HL-60/S4 treated with phorbol 12-myristate 13-acetate at 8.2 ng/mL for 4 days and 3 days (cell line): Measurements from ENCODE around the gene DENND4B.

Source experiments
- in situ Hi-C: fragments of 300-500 bp; cut with MboI; formaldehyde crosslinking; loops from 2 replicates; pipeline ENCODE4 v1.15.0; 2022; ENCODE audit warnings: low sequenced_read_pairs

The DENND4B gene

DNA sequence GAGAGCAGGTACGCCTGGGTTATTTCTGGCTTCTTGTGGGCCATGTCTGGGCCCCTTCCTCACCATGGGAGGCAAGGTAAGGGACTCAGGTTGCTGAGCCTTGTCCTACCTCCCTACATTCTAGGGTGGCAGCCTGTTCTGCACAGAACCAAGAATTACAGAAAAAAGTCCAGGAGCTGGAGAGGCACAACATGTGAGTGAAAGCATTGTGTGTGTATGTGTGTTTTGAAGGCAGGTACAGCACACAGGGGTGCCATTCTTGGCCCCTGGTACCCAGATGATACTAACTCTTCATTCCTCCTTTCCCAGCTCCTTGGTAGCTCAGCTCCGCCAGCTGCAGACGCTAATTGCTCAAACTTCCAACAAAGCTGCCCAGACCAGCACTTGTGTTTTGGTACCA lies 26.6 kb upstream of the DENND4B start:
- in situ Hi-C loops: no loop called here

GRCh38 chr1:153970346-153970745 lies 23.8 kb upstream of the DENND4B start:
- in situ Hi-C loops: no loop called here

- in situ Hi-C loops: no loop called here
Observed at GRCh38 chr1:153968972-153969371, 22.5 kb upstream of the DENND4B start.

GRCh38 chr1:153968408-153968807 lies 21.9 kb upstream of the DENND4B start:
- in situ Hi-C loops: no loop called here

GRCh38 chr1:153968000-153968363 lies 21.5 kb upstream of the DENND4B start:
- in situ Hi-C loops: no loop called here

DNA sequence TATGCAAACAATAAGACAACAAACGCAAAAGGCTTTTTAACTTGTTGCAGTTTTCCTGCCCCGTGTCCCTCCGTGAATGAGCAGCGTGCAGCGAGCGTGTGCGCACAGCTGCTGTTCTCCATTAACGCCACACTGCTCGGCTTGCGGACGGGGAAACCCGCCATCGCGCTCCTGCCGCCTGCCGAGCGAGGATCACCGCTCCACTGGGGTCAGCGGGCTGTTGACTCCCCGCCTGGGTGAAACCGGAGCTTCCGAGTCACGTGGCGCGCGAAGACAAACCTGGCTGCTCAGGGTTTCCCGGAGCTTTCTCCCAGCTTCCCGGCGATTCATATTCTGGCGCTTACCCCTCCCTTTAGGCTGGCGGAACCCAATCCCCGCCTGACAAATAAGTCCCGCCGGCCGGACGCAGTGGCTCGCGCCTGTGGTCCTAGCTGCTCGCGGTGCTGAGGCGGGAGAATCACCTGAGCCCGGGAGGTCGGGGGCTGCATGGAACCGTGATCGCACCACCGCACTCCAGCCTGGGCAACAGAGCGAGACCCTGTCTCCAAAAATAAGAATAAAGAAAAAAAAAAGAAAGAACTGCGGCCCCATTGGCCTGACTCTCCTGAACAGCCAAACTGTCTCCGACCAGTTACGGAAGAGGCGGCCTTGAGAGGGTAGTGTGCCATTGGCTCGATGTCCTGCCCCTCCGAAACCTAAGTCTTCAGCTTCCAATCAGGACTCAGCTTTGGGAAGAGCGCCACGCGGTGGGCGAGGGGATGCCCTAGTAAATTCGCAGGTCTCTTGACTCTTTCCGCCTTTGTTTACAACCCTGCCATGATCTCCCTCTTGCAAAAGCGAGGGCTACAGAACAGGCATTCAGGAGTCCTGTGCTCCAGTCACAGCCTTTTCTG lies 20.8 kb upstream of the DENND4B start, which contains the start of gene CREB3L4:
Gene CREB3L4, plus strand, starts transcription at position 796 of the 893 bp plus-strand sequence. CDS start 624 bp downstream, outside the sequence.
- in situ Hi-C loops: no loop called here

DNA sequence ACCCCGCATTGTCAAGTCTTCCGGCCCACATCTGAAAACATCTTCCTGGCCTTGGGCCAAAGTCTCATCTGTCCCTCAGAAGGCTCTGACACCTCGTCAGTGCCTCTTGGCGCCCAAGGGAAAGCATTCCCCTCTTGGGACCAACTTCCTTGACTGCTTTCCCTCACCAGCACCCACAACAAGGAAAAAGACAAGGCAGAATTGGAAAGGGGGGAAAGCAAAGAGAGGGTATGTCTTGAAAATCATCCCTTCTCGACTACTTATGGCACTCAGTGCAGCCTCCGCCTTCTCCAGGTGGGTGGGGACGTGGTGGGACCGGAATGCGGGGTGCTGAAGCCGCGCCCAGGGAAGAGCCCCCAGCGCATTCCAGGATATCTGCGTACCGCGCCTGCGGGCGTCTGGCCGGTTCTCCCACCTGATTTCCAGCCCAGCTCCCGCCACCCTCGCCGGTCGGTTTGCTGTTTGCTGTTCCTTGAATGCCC lies 17.4 kb upstream of the DENND4B start:
- in situ Hi-C loops: no loop called here

- in situ Hi-C loops: no loop called here
Observed at GRCh38 chr1:153963030-153963849, 16.7 kb upstream of the DENND4B start, which contains the start of gene SLC39A1. Gene SLC39A1 (minus strand): TSS chr1:153963537. CDS start chr1:153962715, 822 bp downstream.

- in situ Hi-C loops: no loop called here
Observed at GRCh38 chr1:153962088-153963029, 15.8 kb upstream of the DENND4B start.

DNA sequence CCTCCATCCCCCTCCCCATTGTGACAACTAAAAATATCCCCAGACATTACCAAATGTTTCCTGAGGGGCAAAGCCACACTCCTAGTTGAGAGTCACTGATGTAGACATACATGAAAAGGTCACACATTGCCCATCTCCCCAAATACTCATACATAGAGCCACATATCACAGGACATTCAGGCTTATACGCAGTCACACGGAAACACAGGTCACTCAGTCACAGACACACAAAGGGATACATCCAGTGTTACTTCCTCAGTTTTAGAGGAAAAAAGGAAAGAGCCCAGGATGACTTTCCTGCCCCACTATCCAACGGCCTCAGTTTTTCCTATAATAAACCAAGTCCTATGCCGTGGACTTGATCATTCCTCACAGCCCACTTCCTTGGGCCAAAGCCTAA lies 14.9 kb upstream of the DENND4B start:
- in situ Hi-C loops: no loop called here

DNA sequence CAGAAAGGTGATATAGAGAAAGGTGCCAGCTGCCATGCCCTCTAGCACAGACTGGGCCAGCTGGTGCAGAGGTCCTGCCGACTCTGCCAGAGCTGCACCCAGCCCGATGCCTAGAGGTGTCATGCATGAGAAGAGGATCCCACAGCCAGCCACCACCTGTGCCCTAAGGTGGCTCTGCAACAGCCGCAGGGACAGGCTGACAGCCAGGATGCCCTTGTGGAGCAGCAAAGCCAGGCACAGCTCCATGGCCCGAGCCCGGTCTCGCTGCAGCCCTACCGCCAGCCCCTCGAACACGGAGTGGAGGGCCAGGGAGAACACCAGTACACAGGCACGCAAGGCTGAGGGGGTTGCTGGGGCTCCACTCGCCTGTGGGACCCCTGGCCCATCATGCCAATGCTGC lies 13.7 kb upstream of the DENND4B start:
- in situ Hi-C loops: no loop called here

GRCh38 chr1:153959454-153959853 lies 12.9 kb upstream of the DENND4B start:
- in situ Hi-C loops: no loop called here

DNA sequence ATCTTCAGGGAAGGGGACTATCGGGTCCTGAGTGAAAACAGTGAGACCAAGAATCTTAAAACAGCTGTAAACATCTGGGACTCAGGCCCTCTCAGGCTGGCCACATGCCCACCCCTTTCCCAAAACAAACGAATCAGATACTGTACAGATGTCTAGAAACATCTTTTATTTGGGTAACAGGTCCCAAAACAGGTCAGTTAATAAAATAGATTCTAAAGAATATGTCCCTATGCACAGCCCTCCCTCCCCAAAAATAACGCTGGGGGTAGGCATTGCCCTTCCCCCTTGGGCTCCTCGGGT lies 12.4 kb upstream of the DENND4B start:
- in situ Hi-C loops: no loop called here

GRCh38 chr1:153958111-153958960 lies 11.8 kb upstream of the DENND4B start, which contains the start of gene CRTC2:
Gene CRTC2 (minus strand): TSS chr1:153958612. CDS start chr1:153958497, 115 bp downstream.
- in situ Hi-C loops: no loop called here

- in situ Hi-C loops: no loop called here
Observed at GRCh38 chr1:153957744-153958110, 11.2 kb upstream of the DENND4B start.

- in situ Hi-C loops: no loop called here
Observed at GRCh38 chr1:153956997-153957715, 10.6 kb upstream of the DENND4B start.

- in situ Hi-C loops: no loop called here
Observed at GRCh38 chr1:153954826-153955225, 8.3 kb upstream of the DENND4B start.

GRCh38 chr1:153953859-153954365 lies 7.4 kb upstream of the DENND4B start:
- in situ Hi-C loops: no loop called here

GRCh38 chr1:153951801-153952200 lies 5.3 kb upstream of the DENND4B start:
- in situ Hi-C loops: no loop called here
